HG03565 (cell line): ENCODE data around the gene CHD6.

Experiments used
- ATAC-seq: cut with Tn5 transposase; IDR thresholded peaks from one replicate; pipeline ENCODE4 v1.9.1; 2021; ENCODE audit warnings: mild to moderate bottlenecking, moderate library complexity; ENCODE audit not compliant: unreplicated experiment

Gene CHD6

DNA sequence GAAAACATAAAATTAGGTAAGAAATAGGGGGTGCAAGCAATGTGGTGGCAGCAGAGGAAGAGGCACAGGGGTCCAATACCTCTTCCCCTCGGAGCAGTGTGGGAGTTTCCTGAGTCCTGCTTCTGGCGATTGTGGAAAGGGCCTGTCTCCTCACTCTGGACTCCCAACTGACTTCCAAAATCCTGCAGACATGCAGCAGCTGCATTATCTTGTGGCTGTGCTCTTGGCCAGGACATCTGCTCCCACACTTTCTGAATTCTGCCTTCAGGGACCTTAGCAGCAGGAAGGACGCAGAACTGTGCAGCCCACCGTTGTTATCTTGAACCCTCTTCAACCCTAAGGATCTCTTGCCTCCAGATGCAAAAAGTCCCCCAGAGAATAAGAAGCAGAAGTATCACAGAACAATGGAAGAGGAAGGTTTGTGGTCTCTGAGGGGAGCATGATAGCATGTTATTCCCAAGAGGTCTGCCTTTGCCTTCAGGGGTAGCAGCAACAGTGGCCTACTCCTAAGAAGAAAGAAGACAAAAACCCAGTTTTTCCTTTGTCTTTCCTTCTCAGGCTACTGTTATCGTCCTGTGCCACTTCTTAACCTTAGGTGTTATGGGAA is 149.1 kb downstream of the CHD6 start:
- ATAC-seq: no peak

DNA sequence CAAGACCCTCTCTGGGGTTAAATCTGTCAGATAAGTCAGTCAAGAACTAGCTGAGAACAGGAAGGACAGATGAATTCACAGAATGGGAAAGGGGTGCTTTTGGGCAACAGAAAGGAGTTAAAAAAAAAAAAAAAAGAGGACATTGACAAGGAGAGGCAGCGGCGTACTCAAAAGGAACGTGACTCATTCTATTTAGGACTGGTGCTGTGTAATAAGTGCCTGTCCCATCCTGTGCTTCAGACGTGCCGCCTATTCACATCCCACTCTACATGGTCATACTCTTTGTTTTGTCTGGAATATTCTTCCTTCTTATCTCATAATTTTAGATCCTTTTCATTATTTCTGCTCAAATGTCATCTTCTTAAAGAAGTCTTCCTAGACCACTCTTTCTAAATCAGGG is 150.5 kb downstream of the CHD6 start:
- ATAC-seq: no peak

DNA sequence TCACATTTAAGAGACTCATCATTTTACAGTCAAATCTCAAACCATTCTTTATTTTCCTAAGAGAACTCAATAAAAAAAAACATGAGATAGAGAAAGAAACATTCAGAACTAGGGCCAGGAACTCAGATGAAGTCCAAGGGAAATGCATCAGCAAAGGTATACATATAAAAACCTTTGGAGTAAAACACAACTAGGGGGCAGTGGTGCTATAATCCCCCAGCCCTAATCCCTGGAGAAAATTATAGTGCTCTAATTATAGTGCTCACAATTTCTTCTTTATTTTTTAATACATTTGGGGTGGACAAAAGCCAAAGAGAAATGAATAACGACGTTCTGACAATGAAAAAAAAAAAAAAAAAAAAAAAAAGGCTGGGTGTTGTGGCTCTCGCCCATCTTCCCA is 151.0 kb downstream of the CHD6 start:
- no peak for ATAC-seq

DNA sequence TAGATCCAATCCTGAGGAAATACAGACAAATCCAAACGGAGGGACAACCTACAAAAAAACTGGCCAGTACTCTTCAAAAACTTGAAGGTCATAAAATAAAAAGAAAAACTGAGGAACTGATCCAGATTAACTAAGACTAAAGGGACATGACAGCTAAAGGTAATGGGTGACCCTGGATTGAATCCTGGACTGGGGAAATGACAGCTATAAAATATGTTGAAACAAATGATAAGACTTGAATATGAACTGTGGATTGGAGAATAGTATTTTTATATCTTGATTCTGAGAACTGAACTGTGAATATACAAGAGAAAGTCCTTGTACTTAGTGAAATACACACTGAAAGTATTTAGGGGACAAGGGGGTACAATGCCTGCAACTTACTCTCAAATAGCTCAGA is 154.6 kb downstream of the CHD6 start:
- no peak for ATAC-seq

DNA sequence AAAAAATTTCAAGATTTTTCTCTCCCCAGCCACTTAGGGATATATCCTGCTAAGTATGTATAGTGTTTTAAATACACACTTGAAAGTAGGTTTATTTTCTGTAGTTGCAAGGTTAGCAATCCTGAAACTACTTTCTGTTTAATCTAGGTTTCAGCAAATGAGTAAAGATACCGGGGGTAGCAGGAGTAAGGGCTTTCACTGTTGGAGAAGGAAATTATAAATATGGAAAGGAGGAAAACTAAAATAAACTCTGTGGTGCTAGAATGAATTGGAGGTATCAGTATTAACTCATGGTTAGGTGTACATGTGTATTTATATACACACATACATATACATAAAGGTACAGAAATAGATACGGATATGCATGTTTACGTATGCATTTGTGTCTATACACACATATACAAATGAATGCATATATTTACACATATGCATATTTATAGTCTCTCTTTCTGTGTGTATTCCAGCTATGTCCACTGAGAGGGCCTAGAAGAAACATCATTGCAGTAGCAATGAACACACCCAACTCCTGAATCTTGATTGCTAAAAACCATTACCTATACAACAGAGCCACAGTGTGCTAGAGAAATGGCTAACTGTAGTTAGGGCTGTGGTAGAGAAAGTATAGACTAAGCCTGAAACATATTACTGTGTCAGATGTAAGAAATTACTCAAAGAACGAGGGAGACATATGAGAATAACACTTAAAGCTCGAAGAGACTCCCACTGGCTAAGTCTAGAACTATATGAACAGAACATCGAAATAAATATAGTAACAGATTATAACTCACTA is 155.6 kb downstream of the CHD6 start:
- peak; percentile 68 for ATAC-seq

DNA sequence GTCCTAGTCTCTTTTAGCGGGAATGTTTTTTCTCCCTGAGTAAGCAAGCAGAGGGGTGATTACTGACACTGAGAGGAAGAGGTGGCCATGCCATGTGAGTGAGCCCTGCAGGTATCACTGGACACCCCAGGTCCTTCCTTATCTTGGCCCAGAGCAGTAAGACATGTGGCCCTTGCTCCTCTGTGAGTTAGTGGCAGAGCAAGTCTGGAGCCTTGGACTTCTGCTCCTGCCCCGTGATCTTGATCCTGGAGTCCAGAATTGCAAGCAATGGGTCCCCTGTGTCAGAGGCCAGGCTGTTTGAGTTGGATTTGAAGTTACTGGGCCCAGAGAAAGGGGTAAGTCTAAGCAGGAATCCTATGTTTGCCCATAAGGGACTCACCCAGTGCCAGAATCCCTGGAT is 159.4 kb downstream of the CHD6 start:
- ATAC-seq: no peak

DNA sequence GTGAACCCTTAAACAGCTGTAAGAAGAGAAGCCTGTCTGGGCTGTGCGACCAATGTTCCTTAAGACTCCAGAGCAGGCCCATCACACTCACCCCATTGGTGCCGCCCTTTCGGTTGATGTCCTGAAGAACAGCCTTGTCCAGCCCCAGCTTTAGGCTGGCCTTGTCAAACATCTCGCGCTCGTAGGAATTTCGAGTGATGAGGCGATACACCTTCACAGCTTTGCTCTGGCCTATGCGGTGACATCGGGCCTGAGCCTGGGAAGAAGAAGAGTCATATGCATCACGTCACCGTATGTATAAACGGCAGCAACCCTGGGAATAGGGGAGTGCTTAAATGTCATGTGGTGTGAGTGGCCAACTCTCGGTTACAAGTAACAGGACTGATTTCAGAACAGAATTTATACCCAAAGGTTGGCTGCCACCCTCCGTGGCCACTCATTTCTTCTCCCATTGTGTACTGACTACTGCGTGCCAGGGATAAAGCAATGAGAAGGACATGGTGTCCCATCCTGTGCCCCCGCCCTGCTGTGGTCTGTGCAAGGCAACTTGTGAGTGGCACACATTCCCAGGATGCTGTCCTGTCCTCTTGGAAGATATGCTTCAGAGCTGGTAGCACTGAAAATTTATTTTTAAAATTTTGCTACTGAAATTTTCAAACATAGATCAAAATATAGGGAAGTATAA is 160.9 kb downstream of the CHD6 start:
- no peak for ATAC-seq

DNA sequence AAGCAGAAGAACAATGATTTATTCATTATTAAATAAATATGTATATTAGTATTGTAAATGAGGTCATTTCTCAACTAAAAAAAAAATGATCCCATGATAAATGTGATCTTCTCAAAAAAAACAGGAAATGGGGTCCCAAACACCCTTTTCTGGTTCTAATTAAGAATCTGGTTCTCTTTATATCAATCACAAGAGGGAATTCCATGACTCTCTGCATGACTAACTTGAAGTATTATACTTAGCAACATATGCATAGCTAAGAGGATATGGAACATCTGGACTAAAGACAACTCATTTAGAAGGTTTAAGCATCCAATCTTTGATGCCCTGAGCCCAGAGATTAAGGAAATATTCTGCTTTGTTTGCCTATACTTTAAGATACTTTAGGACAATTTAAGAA is 161.8 kb downstream of the CHD6 start:
- no peak for ATAC-seq

DNA sequence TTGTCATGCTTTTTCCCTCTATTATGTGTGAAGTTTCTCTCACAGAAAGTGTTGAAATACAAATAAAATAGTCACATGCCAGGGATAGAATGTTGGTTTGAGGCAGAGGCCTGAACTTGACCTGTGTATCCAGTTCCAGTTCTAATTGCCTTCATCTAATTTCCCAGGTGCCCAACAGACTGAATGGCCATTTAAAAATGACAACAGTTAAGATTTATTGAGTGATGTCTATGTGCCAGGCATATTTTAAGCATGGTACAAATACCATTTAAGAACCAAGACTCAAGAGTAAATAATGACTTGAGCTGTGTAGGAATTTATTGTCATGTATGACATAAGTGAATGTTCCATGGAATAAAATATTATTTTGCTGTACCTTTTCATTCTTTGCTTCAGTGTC is 163.9 kb downstream of the CHD6 start:
- no peak for ATAC-seq

DNA sequence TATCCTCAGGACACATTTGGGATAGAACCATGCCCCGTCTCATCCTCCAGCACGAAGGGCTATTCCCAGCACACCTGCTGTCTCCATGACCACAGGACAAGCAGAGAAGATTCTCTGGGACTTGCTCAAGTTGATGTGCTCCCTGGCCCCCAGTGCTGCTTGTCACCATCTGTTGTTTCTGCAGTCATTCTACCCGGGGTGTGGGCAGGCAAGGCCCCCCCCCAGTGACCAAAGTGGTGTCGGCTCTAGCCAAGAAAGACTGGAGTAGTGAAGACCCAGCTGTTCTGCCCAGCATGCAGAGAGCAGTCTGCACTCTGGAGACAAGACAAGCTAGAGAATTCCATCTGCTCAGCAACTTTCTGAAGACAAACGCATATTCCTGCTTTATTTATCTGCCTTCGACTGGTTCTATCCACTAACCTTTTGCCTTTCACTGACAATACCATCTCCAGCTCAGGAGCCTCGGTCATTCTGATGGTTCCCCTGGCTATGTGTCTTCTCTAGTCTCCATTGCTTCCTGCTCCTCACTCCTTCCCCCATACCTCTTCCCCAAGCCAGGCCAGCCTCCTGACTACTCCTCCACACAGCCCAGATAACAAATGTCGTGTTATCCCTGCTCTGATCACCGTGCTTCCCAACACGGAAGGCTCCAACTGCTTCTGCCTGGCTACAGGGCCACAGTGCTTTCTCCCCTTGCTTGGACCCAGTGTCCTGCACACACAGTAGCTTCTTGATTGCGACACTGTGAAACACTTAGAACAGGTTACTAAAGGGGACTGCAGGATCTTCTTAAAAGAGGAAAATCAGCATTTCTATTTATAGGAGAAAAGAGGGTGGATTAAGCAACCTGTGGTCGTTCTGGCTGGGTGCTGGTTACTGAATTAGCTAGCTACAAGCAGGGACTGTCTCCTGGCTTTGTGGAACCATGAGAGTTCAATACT is 164.9 kb downstream of the CHD6 start:
- no peak for ATAC-seq

DNA sequence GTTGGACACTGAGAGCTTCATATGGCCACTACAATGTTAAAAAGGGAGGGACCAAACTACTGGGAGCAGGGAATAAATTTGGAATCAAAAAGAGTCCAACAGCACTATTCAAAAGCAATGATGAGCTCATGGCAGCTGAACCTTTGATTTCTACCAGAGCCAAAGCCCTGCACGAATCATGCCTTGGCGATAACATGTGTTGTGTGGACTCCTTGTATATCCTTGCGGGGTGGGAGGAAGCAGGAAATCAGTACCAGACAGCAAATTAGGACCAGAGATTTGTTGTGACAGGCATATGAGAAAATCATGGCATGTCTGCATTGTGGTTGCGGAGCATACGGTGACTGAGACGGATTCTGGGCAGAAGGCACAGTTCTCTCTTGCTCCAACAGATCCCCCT is 166.0 kb downstream of the CHD6 start:
- ATAC-seq: no peak

DNA sequence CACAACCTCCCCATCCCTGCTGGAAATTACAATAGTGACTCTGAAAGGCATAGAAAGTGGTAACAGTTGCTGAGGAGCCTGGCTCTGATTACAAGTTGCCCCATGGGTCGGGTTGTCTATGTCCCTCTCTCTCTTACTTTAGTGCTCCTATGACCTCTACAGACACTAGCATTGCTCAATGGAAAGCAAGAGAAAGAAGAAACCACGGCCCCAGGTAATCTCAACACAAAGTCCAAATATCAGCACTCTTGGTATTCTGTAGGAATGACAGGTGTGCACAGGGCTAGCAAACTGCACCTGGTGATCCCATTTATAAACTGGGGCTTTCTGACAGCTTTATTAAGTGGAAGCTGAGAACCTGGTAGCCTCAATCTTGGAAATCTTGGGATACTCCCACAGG is 171.2 kb downstream of the CHD6 start:
- no peak for ATAC-seq

DNA sequence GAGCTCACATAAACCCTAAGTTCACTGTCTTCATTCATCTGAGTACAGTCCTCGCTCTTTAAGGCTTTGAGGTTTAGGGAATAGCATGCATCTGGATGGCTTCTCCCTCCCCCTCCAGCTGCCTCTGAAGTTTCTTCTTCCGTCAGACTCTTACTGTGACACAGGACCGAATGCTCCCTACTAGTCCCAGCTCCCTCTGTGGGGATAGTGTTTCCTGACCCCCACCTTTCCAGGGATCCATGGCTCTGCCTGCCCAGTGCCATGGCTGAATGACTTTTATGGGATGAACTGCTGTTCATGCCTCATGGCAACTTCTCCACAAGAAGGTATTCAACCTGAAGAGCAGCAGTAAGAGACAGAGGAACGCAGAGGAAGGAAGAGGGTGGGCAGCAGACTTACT is 171.7 kb downstream of the CHD6 start:
- ATAC-seq: no peak

DNA sequence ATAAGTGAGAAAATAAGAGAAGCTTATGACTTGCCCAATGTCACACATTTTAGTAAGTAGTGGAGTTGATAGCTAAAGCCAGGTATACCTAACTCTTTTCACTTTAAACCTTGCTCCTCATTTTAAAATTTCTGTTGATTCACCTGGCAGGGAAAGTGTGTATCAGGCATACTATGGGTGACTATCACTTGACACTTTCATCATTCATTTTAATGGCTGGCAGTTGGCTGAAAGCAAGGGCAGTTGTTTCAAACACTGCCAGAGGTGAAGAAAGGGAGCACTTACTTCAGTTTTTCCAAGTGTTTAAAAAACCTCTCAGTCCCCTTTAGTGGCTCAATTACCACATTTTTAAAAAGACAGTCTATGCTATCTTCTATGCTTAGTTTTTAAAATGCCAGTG is 173.4 kb downstream of the CHD6 start:
- ATAC-seq: no peak

DNA sequence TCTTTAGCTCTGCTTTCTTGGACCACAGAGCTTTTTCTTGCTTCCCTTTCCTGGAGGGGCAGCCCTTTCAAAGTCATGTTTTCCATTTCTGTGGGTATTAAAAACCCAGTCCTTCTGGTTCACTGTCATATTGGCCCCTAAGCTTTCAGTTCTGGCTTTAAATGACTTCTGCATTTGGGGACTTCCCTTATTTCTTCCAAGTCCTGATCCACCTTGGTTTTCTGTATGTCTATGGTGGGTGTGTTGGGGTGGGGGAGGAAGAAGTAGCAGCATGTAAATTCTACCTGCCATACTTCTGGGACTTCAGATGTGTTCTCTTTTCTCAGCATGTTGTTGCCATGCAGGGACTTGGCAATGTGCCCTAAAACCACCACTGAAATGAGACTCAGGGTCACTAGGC is 174.5 kb downstream of the CHD6 start:
- ATAC-seq: no peak

DNA sequence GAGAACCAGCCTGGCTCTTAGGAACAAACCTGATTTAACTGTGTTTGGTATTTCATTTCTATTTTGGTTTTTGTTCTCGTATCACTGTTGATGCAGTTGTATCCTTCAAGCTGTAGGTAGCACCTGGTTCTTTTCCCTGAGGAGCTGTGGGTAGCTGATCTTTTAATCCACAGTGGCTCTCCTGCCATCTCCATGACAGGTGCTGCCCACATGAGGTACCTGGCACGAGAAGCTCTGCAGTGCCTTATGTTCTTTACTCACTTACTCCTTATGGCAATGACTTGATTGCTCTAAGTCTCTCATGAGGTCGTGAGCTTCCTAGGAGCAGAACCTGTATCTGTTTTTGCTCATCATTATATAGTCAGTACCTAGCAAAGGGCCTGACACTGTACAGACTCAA is 177.3 kb downstream of the CHD6 start:
- no peak for ATAC-seq

DNA sequence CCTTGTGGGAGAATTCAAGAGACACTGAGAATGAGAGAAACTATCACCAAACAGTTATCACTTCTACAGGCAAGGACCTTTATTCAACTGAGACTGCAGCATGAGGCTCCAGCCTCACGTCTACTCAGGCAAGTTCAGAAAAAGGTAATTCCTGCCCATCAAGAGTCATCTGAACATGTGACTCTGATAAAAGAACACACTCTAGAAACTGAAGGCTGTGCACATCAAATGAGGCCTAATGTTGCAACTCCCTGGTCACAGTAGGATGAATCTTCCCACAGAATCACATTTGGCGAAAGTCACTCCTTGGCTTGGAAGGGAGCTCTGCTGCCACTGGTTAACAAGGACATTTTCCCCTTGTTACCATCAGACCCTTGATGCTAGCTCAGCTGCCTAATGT is 180.3 kb downstream of the CHD6 start:
- ATAC-seq: no peak

DNA sequence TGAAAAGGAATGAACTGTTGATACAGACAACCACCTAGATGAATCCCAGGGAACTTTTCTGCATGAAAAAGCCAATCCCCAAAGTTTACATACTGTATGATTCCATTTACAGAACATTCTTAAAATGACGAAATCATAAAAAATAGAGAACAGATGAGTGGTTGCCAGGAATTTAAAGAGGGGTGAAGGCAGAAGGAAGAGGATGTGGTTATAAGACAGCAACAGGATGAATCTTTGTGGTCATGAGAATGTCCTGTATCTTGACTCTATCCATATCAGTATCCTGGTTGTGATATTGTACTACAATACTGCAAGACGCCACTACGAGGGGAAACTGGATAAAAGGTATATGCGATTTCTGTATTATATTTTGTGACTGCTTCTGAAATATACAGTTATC is 181.5 kb downstream of the CHD6 start:
- no peak for ATAC-seq

DNA sequence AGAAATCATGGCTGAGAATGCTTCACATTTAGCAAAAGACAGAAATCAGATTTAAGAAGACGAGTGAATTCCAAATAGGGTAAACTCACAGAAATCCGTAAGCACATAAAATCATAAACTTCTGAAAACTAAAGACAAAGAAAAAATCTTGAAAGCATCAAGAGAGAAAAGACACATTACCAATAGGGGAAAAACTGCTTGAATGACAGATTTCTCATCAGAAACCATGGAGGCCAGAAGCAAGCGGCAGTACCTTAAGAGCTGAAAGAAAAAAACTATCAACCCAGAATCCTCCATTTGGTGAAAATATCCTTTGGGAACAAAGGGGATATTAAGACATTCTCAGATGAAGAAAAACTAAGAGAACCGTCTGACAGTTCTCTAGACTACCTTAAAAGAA is 185.0 kb downstream of the CHD6 start:
- no peak for ATAC-seq

DNA sequence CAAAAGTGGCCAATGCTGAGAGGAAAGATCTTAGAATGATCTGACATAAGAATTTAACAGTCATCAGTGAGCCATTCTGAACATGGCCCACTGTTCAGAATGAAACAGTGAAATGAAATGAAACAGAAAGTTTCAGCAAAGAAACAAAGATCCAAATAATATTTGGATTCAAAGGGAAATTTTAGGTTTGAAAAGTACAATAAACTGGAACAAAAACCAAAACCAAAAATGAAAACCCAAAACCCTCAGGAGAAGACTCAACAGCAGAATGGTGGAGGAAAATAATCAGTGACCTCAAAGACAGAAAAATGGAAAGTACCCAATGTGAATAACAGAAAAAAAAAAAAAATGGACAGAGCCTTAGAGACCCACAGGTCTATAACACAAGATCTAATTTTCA is 185.4 kb downstream of the CHD6 start:
- ATAC-seq: no peak

DNA sequence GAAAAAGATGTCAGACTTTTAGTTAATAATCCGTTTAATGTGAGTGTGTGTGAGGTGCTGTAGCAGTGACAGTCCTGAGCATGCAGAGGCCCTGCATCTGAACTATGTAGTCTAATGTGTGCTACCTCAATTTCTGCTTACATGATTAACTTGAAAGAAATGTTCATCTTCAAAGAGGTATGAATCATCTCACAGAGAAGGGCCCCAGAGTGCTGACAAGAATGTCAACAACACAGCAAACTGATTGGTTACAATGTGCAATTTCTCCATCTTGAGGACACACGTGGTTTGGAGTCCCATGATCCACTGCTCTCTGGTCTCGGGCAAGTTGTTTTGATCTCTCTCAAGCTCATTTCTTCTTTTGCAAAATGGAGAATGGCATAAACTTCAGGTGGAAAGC is 189.9 kb downstream of the CHD6 start:
- no peak for ATAC-seq
